ENCODE measurements around the gene TRIM33. TPM values are rescaled to one million over a fixed set of nuclear protein-coding genes. Genes with fewer than 3 reads are reported as not detected.

The TRIM33 gene
- total and polyA plus RNA-seq, 2 of the 8 experiments (the other 6 are each of a cell fraction or from before 2014, with no cell fraction given) = 17.1 to 52.3 TPM

GRCh38 chr1:114467491-114467890 lies 43.5 kb downstream of the TRIM33 start (continued):
- no peak for TF ChIP-seq CHD7 (IDR thresholded peaks at IDR 0.05; ENCODE audit: insufficient replicate concordance, low read length)
- TF ChIP-seq GTF2F1 (IDR thresholded peaks at IDR 0.05; ENCODE audit: borderline replicate concordance, low read depth, low read length) = no peak
- no peak for TF ChIP-seq ZNF274 (IDR thresholded peaks at IDR 0.05; ENCODE audit: borderline replicate concordance, extremely low read depth, low read length)
- no peak for TF ChIP-seq CEBPB (IDR thresholded peaks at IDR 0.05; ENCODE audit: low read depth, low read length)
- no peak for TF ChIP-seq TAF1 (IDR thresholded peaks at IDR 0.05; ENCODE audit: low read depth, low read length)
- TF ChIP-seq TAF7 (optimal IDR thresholded peaks at IDR 0.05; ENCODE audit: borderline replicate concordance, low read depth, low read length) = no peak
- no peak for TF ChIP-seq SP1 (IDR thresholded peaks at IDR 0.05; ENCODE audit: low read depth, low read length)
